Esophagus muscularis mucosa (tissue), 4 donors: ENCODE results near the gene MSX2. TPM values are rescaled to one million over a fixed set of nuclear protein-coding genes. Genes with fewer than 3 reads are reported as not detected.

Experiments used
- DNase-seq: peaks from one replicate; pipeline ENCODE4 v3.0.0-alpha.2; 2017; ENCODE audit errors: extremely low spot score
- H3K27ac ChIP-seq, 4 donors: fragments of 200-600 bp; sonication (generic); replicated peaks in 1 of 4; 1 replicate in 3 of 4; 2 replicates in 1 of 4; pipeline ENCODE4 v1.5.1; 2016 to 2019; ENCODE audit warnings: mild to moderate bottlenecking in 1 of 4
- H3K27me3 ChIP-seq, 4 donors: fragments of 200-600 bp; sonication (generic); one replicate each; pipeline versions ENCODE4 v1.5.1 to v1.6.0; 2016 to 2019
- H3K36me3 ChIP-seq, 4 donors: fragments of 200-600 bp; sonication (generic); one replicate each; pipeline ENCODE4 v1.5.1; 2016 to 2019
- H3K4me1 ChIP-seq, 4 donors: fragments of 200-600 bp; sonication (generic); one replicate each; pipeline ENCODE4 v1.5.1; 2016 to 2019
- H3K4me3 ChIP-seq, 4 donors: fragments of 200-600 bp; sonication (generic); 1 replicate in 2 of 4; 2 replicates in 2 of 4; pipeline ENCODE4 v1.5.1; 2016 to 2019; ENCODE audit warnings: mild to moderate bottlenecking in 4 of 4, moderate library complexity in 1 of 4
- H3K9me3 ChIP-seq, 4 donors: fragments of 200-600 bp; sonication (generic); 1 replicate in 3 of 4; 2 replicates in 1 of 4; pipeline ENCODE4 v1.5.1; 2016 to 2019
- EP300 ChIP-seq: sonication (generic); formaldehyde crosslinking; IDR thresholded peaks from one replicate; pipeline ENCODE4 v1.6.1; 2017; ENCODE audit warnings: antibody characterized with exemption
- POLR2A ChIP-seq: fragments of 450-650 bp; IDR thresholded peaks from one replicate; pipeline ENCODE4 v1.6.1; 2017; ENCODE audit warnings: antibody characterized with exemption, moderate library complexity, mild to moderate bottlenecking, low read depth
- POLR2AphosphoS5 ChIP-seq, 2 donors: sonication (generic); formaldehyde crosslinking; IDR thresholded peaks; one replicate each; pipeline ENCODE4 v1.6.1; 2017; ENCODE audit warnings: antibody characterized with exemption in 2 of 2
- WGBS: methylation state at CpG from one replicate; pipeline ENCODE4 v1.1.5; 2018; 5-methylcytosine and 5-hydroxymethylcytosine counted together
- intact Hi-C: fragments of 100-400 bp; cut with DNase I; formaldehyde crosslinking; loops from one replicate; pipeline ENCODE4 v1.15.1; 2023
- total RNA-seq, 4 donors: library from RNA; depleted of rRNA; stranded (reverse); fragments of >200 nt; gene quantifications; one replicate each; pipeline versions ENCODE4 v1.1.0 to v1.2.1, GENCODE V29; 2016
- TF ChIP-seq, protein P1 (sequence below), 3 experiments: fragments of 200-600 bp in 2 of 3; fragments of 450-650 bp in 1 of 3; sonication (generic) in 2 of 3; IDR thresholded peaks; one replicate each; pipeline ENCODE4 v1.5.1; 2017 to 2019; ENCODE audit warnings: antibody characterized with exemption in 3 of 3, mild to moderate bottlenecking in 2 of 3, moderate library complexity in 1 of 3

The MSX2 gene
- total RNA-seq, 4 donors from 2014 or later, result 1.8 to 4.0 (median 2.2) TPM

DNA sequence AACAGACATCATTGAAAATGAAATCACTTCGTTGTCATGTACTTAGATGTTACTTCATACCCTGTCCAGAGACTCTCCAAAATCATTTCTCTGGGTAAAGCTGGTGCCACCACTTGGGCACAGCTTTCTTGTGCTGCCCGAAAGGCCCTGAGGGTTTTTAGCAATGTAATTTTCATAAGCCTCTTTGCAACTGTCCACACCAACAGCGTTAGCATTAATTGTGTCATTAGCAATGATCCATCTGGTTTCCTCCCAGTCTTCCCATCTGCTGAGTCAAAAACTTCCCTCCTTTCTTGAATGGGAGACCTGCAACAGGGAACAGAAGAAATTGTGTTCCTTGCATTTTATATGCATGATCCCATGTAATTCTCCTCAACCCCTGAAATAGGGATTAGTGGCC, 8.6 kb upstream of the MSX2 start:
- H3K27ac ChIP-seq, result no peak overlapping the region
- WGBS, result 73% methylated on average over 3 of the region's 3 CpGs
- TF ChIP-seq EP300, result no peak
- TF ChIP-seq POLR2AphosphoS5 (IDR thresholded peaks at IDR 0.05), result no peak
- TF ChIP-seq, protein P1, sequence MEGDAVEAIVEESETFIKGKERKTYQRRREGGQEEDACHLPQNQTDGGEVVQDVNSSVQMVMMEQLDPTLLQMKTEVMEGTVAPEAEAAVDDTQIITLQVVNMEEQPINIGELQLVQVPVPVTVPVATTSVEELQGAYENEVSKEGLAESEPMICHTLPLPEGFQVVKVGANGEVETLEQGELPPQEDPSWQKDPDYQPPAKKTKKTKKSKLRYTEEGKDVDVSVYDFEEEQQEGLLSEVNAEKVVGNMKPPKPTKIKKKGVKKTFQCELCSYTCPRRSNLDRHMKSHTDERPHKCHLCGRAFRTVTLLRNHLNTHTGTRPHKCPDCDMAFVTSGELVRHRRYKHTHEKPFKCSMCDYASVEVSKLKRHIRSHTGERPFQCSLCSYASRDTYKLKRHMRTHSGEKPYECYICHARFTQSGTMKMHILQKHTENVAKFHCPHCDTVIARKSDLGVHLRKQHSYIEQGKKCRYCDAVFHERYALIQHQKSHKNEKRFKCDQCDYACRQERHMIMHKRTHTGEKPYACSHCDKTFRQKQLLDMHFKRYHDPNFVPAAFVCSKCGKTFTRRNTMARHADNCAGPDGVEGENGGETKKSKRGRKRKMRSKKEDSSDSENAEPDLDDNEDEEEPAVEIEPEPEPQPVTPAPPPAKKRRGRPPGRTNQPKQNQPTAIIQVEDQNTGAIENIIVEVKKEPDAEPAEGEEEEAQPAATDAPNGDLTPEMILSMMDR (IDR thresholded peaks at IDR 0.05), result no peak
- no peak for TF ChIP-seq POLR2A
- no peak for DNase-seq
- intact Hi-C loops, result no loop called here
- no peak overlapping the region for H3K4me3 ChIP-seq
- peaks cover 2 to 97% (median 20%) of the 10 kb centered on the region in 4 donors for H3K27me3 ChIP-seq
- no peaks in the 10 kb centered on the region for H3K9me3 ChIP-seq
- H3K4me1 ChIP-seq, result peaks cover 0 to 9% (median 8%) of the 10 kb centered on the region in 4 donors
- H3K36me3 ChIP-seq, result no peaks in the 10 kb centered on the region

DNA sequence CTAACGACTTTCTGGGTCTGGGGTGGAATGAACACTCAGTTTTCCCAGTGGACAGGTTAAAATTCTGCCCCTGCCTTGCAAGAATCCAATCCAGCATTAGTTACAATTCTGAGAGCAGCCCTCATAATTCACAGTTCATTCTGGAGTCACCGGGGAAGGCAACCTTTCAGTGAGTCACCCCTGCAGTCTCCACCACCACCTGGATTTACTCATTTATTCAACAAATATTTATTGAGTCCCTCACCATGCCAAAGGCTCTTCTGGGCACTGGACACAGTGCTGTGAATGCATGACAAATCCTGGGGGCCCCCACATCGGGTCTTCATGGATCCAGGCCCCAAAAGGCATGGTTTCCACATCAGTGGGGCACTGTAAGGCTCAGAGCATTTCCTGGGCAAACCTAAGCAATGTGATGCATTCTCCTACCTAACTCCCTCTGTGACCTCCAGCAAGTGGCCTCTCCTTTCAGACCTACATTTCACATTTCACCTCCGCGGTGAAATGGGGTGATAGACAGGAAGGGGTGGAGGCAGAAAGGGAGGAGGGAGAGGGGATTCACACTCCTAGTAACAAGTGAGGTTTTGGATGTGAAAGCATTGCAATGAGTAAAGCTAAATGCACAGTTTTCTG, 6.4 kb upstream of the MSX2 start:
- H3K4me3 ChIP-seq, result no peak overlapping the region
- no peak for DNase-seq
- no peaks in the 10 kb centered on the region for H3K36me3 ChIP-seq
- peaks cover 2 to 97% (median 39%) of the 10 kb centered on the region in 4 donors for H3K27me3 ChIP-seq
- no peak overlapping the region for H3K27ac ChIP-seq
- intact Hi-C loops, result no loop called here
- TF ChIP-seq POLR2A (no peak), POLR2AphosphoS5 (IDR thresholded peaks at IDR 0.05) (no peak), EP300 (no peak)
- TF ChIP-seq, protein P1 (IDR thresholded peaks at IDR 0.05), result no peak
- 25% methylated on average over 5 of the region's 5 CpGs for WGBS
- peaks cover 0 to 23% (median 17%) of the 10 kb centered on the region in 4 donors for H3K4me1 ChIP-seq
- H3K9me3 ChIP-seq, result no peaks in the 10 kb centered on the region

DNA sequence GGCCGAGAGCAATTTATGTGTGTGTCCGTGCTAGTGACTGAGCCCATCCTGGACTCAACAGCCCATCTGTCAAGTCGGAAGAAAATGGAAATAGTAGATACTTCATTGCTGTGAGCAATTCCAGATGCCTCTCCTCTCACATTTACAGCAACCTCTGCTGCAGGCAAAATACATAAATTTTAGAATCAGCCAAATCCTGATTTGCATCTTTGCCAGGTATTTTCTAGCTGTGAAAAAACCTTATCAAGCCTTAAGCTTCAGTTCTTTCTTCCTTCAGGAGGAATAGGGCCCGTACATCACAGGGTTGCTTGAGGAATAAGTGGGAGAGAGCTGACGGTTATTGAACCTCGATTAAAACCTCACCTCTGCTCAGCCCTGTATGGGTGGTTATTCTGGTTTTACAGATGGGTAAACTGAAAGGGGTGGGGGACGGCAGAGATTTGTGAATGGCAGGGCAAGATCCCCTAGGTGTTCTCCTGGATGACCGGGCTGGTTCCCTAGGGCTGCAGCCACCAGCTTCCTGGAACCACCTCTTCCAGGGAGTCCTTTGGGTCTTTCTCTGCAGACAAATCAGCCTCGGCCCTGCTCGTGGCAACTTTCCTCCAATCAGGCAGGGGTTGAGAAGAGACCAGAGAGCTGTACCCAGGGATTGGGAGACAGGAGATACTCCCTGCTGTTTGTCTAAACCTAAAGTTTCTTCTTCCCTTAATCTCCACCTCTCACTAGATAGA, 5.3 kb upstream of the MSX2 start:
- peaks cover 6 to 33% (median 26%) of the 10 kb centered on the region in 4 donors for H3K4me1 ChIP-seq
- 22% methylated on average over 10 of the region's 10 CpGs for WGBS
- no peaks in the 10 kb centered on the region for H3K36me3 ChIP-seq
- TF ChIP-seq POLR2A (no peak), EP300 (no peak), POLR2AphosphoS5 (IDR thresholded peaks at IDR 0.05) (no peak)
- TF ChIP-seq, protein P1 (IDR thresholded peaks at IDR 0.05), result no peak
- no peaks in the 10 kb centered on the region for H3K9me3 ChIP-seq
- intact Hi-C loops, result no loop called here
- H3K4me3 ChIP-seq, result no peak overlapping the region
- H3K27me3 ChIP-seq, result peaks cover 2 to 97% (median 49%) of the 10 kb centered on the region in 4 donors
- no peak for DNase-seq
- no peak overlapping the region for H3K27ac ChIP-seq

DNA sequence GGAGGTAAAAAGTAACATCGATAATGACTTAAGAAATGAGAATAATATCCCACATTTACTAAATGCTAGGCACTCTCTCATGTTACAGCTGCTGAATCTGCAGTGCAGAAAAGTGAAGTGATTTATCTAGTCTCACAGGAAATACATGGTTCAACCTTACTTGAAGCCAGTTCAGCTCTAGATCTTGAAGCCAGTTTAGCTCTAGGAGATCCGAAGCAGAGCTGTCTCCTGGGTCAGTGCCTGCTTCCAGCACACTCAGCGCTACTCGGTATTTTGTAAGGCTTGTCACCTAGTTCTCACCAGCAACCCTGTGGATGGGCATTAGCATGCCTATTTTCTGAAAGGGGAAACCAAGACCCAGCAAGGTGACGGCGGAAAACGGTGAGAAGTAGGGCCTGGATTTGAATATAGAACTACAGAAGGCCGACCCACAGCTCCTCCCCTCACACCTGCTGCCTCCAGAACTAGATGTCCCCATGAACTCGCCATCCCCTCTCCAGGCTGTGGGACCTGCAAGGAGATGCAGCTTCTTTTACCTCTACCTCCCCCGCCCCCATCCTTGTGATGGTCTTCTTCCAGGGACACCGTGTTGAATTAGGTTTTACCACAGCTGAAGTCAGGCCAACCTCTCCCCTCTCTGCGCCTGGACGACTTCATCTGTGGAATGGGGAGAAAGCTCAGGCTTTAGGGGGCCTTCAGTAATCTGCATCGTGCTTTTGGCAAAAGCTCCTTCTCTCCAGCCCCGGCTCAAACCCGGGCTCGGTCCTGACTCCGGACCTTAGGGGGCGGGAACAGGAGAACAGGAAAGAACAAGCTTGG, 4.4 kb upstream of the MSX2 start:
- Histone ChIP-seq H3K27ac (no peak overlapping the region), H3K9me3 (no peaks in the 10 kb centered on the region), H3K36me3 (no peaks in the 10 kb centered on the region), H3K4me1 (peaks cover 6 to 40% (median 32%) of the 10 kb centered on the region in 4 donors), H3K27me3 (peaks cover 2 to 96% (median 49%) of the 10 kb centered on the region in 4 donors), H3K4me3 (no peak overlapping the region)
- no peak for DNase-seq
- intact Hi-C loops, result no loop called here
- no peak for TF ChIP-seq POLR2AphosphoS5 (IDR thresholded peaks at IDR 0.05)
- TF ChIP-seq POLR2A, result no peak
- TF ChIP-seq, protein P1 (IDR thresholded peaks at IDR 0.05), result no peak
- no peak for TF ChIP-seq EP300
- 21% methylated on average over 10 of the region's 19 CpGs for WGBS
